ENCODE measurements around the gene LCK.
"Not testable (repeated sequence)": the region's sequence is repeated elsewhere in the genome, so short reads cannot be mapped to it uniquely, and the experiment has no call there.

Gene LCK

DNA sequence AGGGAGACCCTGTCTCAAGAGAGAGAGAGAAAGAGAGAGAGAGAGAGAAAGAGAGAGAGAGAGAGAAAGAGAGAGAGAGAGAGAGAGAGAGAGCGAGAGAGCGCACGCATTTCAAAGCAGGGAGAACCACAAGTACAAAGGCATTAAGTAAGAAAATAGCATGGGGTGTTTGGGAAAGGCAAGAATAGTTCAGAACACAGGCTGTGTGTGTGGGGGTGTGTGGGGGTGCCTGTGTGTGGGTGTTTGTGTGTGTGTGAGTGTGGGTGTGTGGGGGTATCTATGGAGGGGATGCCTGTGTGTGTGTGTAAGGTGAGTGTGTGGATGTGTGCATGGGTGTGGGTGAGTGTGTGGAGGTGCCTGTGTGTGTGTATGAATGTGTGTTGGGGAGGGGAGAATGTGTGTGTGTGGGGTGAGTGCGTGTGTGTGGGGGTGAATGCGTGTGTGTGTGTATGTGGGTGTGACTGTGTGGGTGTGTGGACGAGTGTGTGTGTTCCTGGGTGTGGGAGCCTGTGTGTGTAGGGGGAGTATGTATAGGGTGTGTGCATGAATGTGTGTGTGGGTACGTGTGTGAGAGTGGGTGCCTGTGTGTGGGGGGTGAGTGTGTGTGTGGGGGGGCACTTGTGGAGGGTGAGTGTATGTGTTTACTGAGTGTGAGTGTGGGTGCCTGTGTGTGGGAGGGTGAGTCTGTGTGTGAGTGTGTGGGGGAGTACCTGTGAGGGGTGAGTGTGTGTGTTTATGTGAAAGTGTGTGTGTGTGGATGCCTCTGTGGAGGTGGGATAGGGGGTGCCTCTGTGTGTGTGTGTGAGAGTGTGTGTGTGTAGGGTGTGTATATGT, 21.7 kb downstream of the LCK start:
- DNase-seq (ENCODE audit: insufficient read length, low spot score) (no peak), FAIRE-seq (no peak)

DNA sequence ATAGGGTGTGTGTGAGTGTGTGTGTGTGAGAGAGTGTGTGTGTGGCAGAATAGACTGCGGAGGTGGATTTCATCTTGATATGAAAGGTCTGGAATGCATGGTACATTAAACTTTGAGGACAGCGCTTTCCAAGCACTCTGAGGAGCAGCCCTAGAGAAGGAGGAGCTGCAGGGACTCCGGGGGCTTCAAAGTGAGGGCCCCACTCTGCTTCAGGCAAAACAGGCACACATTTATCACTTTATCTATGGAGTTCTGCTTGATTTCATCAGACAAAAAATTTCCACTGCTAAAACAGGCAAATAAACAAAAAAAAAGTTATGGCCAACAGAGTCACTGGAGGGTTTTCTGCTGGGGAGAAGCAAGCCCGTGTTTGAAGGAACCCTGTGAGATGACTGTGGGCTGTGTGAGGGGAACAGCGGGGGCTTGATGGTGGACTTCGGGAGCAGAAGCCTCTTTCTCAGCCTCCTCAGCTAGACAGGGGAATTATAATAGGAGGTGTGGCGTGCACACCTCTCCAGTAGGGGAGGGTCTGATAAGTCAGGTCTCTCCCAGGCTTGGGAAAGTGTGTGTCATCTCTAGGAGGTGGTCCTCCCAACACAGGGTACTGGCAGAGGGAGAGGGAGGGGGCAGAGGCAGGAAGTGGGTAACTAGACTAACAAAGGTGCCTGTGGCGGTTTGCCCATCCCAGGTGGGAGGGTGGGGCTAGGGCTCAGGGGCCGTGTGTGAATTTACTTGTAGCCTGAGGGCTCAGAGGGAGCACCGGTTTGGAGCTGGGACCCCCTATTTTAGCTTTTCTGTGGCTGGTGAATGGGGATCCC, 22.5 kb downstream of the LCK start:
- FAIRE-seq (peak; percentile 80), DNase-seq (ENCODE audit: insufficient read length, low spot score) (no peak)

DNA sequence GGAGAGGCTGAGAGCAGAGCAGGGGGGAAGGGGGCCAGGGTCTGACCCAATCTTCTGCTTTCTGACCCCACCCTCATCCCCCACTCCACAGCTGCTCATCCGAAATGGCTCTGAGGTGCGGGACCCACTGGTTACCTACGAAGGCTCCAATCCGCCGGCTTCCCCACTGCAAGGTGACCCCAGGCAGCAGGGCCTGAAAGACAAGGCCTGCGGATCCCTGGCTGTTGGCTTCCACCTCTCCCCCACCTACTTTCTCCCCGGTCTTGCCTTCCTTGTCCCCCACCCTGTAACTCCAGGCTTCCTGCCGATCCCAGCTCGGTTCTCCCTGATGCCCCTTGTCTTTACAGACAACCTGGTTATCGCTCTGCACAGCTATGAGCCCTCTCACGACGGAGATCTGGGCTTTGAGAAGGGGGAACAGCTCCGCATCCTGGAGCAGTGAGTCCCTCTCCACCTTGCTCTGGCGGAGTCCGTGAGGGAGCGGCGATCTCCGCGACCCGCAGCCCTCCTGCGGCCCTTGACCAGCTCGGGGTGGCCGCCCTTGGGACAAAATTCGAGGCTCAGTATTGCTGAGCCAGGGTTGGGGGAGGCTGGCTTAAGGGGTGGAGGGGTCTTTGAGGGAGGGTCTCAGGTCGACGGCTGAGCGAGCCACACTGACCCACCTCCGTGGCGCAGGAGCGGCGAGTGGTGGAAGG, 23.7 kb downstream of the LCK start:
- FAIRE-seq (no peak), DNase-seq (ENCODE audit: insufficient read length, low spot score) (no peak)

DNA sequence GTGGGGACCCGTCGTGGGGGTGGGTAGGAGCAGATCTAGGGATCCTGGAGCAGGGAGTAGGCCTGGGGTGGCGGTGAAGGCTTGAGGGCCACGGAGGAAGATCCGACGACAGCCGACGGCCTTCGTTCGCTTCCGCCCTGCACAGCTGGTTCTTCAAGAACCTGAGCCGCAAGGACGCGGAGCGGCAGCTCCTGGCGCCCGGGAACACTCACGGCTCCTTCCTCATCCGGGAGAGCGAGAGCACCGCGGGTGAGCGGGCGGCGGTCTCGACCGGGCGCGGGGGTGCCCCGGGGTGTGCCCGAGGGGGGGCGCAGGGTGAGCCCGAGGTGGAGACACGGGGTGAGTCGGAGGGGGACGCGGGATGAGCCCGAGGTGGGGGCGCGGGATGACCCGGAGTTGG, 24.4 kb downstream of the LCK start:
- FAIRE-seq = no peak
- DNase-seq (ENCODE audit: insufficient read length, low spot score) = no peak

DNA sequence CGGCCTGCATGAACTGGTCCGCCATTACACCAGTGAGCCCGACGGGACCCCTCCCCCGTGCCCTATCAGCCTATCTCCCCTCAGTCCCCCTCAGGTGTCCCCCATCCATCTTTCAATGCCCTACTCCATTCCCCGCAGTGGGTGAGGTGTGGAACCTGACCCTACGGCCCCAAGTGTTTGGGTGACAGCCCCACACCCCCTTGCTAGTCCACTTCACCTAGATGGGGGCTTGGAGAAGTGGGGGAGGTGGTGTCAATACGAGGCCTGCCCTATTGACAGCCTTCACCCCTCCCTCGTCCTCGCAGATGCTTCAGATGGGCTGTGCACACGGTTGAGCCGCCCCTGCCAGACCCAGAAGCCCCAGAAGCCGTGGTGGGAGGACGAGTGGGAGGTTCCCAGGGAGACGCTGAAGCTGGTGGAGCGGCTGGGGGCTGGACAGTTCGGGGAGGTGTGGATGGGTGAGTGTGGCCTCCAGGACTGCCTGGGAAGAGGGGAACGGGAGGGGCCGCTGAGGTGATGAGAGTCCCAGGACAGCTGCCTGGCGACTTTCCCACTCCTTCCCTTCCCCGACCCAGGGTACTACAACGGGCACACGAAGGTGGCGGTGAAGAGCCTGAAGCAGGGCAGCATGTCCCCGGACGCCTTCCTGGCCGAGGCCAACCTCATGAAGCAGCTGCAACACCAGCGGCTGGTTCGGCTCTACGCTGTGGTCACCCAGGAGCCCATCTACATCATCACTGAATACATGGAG, 25.1 kb downstream of the LCK start:
- no peak for FAIRE-seq

DNA sequence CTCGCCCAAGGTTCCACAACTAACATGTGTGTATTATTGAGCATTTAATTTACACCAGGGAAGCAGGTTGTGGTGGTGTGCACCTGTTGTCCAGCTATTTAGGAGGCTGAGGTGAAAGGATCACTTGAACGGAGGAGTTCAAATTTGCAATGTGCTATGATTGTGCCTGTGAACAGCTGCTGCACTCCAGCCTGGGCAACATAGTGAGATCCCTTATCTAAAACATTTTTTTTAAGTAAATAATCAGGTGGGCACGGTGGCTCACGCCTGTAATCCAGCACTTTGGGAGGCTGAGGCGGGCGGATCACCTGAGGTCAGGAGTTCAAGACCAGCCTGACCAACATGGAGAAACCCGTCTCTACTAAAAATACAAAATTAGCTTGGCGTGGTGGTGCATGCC, 33.7 kb downstream of the LCK start:
- not testable (repeated sequence) for DNase-seq (ENCODE audit: insufficient read length, low spot score); FAIRE-seq

More for the DNA sequence above, 25.1 kb downstream of the LCK start:
- no peak for DNase-seq (ENCODE audit: insufficient read length, low spot score)

DNA sequence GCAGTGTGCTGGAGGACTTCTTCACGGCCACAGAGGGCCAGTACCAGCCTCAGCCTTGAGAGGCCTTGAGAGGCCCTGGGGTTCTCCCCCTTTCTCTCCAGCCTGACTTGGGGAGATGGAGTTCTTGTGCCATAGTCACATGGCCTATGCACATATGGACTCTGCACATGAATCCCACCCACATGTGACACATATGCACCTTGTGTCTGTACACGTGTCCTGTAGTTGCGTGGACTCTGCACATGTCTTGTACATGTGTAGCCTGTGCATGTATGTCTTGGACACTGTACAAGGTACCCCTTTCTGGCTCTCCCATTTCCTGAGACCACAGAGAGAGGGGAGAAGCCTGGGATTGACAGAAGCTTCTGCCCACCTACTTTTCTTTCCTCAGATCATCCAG, 34.6 kb downstream of the LCK start:
- FAIRE-seq = no peak

DNA sequence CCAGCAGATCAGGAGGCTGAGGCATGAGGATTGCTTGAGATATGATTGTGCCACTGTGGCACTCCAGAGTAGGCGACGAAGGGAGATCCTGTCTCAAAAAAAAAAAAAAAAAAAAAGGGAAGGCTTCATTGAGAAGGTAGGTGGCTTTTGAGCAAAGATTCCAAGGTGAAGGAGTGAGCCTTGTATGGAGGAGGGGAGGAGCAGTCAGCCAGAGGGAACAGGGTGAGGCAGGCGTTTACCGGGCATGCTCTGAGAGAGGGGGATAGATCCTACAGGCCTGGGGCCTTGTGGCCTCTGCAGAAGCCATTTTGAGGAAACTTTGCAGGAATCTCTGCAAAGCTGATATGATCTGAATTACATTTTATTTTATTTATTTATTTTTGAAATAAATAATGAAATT, 35.7 kb downstream of the LCK start:
- DNase-seq (ENCODE audit: insufficient read length, low spot score) (no peak), FAIRE-seq (no peak)

More for the DNA sequence above, 34.6 kb downstream of the LCK start:
- no peak for DNase-seq (ENCODE audit: insufficient read length, low spot score)

DNA sequence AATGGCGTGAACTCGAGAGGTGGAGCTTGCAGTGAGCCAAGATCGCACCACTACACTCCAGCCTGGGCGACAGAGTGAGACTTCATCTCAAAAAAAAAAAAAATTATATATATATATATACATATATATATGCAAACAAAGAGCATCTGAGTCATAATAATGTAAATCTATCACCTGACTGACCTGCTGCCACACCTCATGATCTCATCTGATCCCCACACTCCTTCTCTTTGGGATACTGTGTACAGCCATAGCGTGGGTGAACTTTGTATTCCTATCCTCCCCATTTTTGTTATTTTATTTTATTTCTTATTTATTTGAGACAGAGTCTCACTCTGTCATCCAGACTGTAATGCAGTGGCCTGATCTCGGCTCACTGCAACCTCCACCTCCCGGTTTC, 38.2 kb downstream of the LCK start:
- FAIRE-seq = no peak
- DNase-seq (ENCODE audit: insufficient read length, low spot score) = no peak

DNA sequence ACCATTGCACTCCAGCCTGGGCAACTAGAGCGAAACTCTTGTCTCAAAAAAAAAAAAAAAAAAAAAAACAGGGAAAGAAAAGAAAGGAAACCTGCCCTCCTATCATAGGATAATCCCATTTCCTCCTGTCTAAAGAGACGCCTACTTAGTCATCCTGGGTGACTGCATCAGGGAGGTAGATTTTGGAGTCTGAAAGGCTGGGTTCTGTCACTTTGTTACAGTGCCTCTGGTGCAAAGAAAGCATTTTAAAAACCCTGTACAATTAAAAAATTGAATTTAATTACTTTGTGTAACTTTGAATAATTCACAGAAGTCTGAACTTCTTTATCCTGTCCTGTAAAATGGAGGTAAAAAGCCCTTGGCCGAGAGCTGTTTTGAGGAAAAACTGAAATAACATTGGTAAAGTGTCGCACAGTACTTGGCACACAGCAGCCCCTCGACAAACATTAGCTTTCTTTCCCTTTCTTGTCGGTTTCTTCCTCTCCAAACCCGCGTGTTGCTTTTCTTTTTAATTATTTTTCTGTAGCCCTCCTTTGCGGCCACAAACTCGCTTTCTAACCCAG, 40.2 kb downstream of the LCK start:
- DNase-seq (ENCODE audit: insufficient read length, low spot score) = no peak

DNA sequence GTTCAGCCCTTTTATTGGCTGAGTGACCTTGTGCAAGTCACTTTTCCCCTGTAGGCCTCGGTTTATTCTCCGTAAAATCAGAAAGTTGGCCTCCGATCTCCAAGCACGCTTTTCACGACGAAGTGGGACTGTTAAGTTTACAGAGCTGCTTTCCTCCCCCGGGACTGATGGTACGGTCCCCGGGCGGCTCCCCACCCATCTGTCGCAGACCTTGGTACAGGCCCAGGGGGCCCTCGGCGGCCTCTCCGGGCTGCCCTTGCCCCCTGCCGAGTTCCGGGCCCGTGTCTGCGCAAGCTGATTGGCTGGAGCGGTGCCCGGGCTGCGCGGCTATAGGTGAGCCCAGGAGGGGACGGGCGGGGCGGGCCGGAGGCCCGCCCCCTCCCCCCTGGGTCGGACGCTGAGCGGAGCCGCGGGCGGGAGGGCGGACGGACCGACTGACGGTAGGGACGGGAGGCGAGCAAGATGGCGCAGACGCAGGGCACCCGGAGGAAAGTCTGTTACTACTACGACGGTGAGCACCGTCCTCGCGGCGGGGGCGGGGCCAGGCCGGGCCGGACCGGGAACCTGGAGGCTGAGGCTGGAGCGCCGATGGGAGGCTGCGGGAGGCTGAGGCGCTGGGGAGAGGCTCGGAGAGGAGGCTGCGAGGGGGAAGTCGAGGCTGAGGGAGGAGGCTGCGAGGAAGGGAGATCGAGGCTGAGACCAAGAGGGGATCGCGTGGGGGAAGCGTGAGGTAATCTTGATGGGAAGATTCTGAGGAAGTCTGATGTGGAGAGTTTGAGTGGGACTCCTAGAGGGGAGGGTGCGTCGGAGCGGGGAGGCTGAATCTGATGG, 40.9 kb downstream of the LCK start, which contains the start of gene HDAC1:
TSS of gene HDAC1 (plus strand) at position 376 of the 831 bp plus-strand sequence. CDS start at position 463, 87 bp downstream.
- DNase-seq (ENCODE audit: insufficient read length, low spot score) (peak; percentile 96), FAIRE-seq (peak; percentile 90)

More for the DNA sequence above, 40.2 kb downstream of the LCK start:
- FAIRE-seq = no peak

DNA sequence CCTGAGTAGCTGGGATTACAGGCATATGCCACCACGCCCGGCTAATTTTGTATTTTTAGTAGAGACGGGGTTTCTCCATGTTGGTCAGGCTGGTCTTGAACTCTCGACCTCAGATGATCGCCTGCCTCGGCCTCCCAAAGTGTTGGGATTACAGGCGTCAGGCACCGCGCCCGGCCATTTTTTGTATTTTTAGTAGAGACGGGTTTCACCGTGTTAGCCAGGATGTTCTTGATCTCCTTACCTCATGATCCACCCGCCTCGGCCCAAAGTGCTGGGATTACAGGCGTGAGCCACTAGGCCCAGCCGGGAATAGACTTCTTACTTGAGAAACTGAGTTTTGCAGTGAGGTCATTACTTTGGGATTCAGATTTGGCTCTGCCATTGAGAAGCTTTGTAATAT, 47.1 kb downstream of the LCK start:
- FAIRE-seq; DNase-seq (ENCODE audit: insufficient read length, low spot score): not testable (repeated sequence)

DNA sequence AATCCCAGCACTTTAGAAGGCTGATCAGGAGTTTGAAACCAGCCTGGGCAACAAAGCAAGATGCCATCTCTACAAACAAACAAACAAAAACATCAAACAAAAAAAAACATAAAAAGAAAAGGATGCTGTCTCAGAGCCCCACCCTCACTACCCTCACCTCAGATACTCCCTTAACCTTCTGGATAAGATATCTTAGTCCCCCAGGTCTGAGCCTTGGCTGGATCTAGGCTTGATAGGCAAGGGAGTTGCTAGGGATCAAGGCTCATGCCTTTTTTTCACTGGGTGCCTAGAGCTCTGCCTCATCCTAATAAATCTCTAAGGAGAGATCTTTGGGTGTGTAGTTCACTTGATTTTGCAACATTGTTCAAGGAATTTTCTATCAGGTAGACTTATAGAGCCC, 48.3 kb downstream of the LCK start:
- DNase-seq (ENCODE audit: insufficient read length, low spot score) (no peak), FAIRE-seq (no peak)

DNA sequence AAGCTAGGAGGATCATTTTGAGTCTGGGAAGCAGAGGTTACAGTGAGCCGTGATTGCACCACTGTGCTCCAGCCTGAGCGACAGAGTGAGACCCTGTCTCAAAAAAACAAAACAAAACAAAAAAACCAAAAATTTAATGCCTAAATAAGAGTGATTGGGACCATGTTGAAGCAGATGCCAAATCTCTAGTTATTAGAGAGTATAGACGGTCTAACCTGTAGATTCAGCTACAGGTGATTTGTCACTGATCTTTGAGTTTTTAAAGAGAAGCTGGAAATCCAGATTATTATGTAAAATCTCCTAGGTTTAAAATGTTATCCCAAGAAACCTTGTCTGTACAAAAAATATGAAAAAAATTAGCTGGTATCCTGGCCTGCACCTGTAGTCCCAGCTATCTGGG, 52.3 kb downstream of the LCK start:
- no peak for FAIRE-seq
- DNase-seq (ENCODE audit: insufficient read length, low spot score) = no peak

DNA sequence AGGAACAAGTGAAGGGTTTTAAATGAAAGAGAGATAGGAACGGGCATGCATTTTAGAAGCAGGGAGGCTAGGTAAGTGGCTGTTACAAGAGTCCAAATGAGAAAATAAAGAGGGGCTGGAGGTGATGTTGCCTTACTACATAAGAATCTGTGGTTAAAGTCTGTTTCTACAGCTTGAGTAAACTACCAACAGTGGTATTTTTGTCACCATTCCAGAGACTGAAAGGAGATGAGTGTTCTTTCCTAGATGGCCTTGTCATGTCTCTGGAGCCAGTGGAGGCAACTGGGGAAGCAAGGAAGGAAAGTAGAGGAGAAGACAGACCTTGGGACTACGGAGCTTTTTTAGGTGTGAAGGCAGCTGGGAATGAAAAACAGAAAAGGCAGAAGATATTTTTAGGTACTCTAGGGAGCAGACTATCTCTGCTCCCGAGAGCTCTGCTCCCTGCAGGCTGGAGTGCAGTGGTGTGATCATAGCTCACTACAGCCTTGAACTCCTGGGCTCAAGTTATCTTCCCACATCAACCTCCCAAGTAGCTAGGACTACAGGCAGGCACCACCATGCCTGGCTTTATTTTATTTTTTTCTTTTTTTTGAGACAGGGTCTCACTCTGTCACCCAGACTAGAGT, 53.0 kb downstream of the LCK start:
- FAIRE-seq (no peak), DNase-seq (ENCODE audit: insufficient read length, low spot score) (no peak)

DNA sequence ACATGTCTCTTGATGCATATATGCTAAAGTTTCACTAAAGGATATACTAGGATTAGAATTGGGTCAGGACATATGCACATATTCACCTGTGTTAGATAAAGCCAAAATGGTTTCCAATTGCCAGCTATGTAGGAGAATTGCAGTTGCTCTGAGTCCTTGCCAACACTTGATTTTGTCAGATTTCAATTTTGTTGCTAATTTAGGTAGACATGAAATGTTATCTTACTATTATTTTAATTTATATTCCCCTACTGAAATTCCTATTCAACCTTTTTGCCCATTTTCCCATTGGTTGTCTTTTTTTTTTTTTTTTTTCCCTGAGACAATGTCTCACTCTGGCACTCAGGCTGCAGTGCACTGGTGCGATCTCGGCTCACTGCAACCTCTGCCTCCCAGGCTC, 54.2 kb downstream of the LCK start:
- no peak for FAIRE-seq

DNA sequence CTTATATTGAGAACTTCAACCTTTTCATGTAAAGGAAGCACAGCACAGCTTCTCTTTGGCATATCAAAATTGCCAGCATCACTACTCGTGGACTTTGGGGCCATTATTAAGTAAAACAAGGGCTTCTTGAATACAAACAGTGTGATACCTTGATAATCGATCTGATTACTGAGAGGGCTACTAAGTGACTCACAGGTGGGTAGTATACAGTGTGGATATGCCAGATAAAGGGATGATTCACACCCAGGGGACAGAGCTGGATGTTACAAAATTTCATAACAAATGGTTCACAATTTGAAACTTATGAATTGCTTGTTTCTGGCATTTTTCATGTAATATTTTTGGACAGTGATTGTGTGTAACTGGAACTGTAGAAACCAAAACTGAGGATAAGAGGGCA, 56.3 kb downstream of the LCK start:
- DNase-seq (ENCODE audit: insufficient read length, low spot score) (no peak), FAIRE-seq (no peak)

More for the DNA sequence above, 54.2 kb downstream of the LCK start:
- DNase-seq (ENCODE audit: insufficient read length, low spot score) = no peak

DNA sequence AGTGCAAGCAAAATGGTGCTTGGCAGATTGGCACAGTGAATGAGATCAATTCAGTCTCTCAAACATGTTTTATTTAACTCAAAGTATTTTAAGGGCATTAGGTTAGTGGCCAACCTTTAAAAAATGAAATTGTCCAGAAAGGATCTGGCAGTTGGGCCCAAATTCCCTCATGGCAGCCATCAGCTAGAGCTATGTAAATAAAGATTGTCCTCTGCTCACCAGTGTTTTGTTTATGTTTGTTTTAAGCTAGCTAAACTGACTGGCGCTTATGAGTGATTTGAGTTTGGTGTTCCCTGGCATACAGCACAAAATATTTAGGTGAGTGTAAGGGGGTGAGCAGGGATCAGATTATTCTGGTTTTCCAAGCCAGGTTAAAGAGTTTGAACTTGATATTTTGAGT, 58.9 kb downstream of the LCK start:
- FAIRE-seq = no peak
- no peak for DNase-seq (ENCODE audit: insufficient read length, low spot score)
